Measurements from ENCODE around the gene ZNF672.

GRCh38 chr1:248851390-248851789, 13.4 kb downstream of the ZNF672 start:
- TF ChIP-seq POLR2A (IDR thresholded peaks at IDR 0.05; ENCODE audit: low read depth, low read length) = no peak
- TF ChIP-seq POLR2AphosphoS5 (IDR thresholded peaks at IDR 0.05; ENCODE audit: low read depth, low read length) = peak; percentile 52; the same call in 1 of the 2 replicates
- no peak for TF ChIP-seq TAF1 (IDR thresholded peaks at IDR 0.05; ENCODE audit: borderline replicate concordance, low read depth, low read length)

All from GM12892 (cell line).